GM12864 (cell line): Measurements from ENCODE around the gene CHFR.

ENCODE experiments used
- DNase-seq: peaks from one replicate; pipeline ENCODE4 v3.0.0-alpha.2; 2011; ENCODE audit warnings: low read depth
- H3K4me3 ChIP-seq: 2 replicates; pipeline ENCODE4 v1.5.1; 2011; ENCODE audit warnings: mild to moderate bottlenecking, low read depth, low read length, control low read depth
- TF ChIP-seq, protein P1 (sequence below): IDR thresholded peaks from 2 replicates; pipeline ENCODE4 v1.5.1; 2011; ENCODE audit warnings: low read depth, mild to moderate bottlenecking, moderate library complexity, low read length, control low read depth, inconsistent platforms; ENCODE audit errors: missing control alignments

The CHFR gene

DNA sequence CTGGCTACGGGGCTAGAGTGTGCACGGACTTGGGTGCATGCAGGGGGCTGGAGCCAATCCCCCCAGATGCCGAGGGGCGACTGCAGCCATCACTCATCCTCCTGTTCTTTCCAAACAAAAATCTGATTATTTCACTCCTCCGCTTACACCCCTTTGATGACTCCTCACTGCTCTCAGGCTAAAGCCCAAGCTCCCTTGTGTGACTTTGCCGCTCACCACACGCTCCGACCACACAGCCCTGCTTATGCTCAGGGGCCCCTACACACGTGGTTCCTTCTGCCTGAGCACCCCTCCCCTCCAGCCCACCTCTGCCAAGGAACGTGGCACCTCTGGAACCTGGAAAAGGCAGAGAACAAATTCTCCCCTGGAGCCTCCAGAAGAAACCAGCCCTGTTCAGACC lies 13.7 kb downstream of the CHFR start:
- DNase-seq: no peak

DNA sequence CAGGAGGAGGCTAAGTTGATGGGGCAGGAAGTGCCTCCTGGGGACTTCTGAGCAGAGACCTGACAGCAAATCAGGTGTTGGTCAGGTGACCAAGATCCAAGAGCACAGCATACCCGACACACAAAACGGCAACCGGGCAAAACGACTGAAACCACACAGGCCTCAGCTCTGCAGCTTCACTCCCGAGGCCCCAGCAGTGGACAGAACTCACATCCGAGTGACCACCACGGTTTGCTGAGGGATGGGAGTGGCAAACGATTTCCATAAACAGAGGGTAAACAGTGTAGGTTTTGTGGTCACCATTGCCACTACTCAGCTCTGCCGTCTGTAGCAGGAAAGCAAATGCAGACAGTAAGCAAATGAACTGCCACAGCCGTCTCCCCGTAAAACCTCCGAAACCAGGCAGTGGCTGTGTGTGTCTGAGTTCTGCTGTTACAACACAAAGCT lies 14.4 kb downstream of the CHFR start:
- no peak for DNase-seq
- no peak overlapping the region for H3K4me3 ChIP-seq
- TF ChIP-seq, protein P1, sequence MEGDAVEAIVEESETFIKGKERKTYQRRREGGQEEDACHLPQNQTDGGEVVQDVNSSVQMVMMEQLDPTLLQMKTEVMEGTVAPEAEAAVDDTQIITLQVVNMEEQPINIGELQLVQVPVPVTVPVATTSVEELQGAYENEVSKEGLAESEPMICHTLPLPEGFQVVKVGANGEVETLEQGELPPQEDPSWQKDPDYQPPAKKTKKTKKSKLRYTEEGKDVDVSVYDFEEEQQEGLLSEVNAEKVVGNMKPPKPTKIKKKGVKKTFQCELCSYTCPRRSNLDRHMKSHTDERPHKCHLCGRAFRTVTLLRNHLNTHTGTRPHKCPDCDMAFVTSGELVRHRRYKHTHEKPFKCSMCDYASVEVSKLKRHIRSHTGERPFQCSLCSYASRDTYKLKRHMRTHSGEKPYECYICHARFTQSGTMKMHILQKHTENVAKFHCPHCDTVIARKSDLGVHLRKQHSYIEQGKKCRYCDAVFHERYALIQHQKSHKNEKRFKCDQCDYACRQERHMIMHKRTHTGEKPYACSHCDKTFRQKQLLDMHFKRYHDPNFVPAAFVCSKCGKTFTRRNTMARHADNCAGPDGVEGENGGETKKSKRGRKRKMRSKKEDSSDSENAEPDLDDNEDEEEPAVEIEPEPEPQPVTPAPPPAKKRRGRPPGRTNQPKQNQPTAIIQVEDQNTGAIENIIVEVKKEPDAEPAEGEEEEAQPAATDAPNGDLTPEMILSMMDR: no peak

More for the DNA sequence above, 13.7 kb downstream of the CHFR start:
- TF ChIP-seq, protein P1: no peak
- H3K4me3 ChIP-seq: no peak overlapping the region

DNA sequence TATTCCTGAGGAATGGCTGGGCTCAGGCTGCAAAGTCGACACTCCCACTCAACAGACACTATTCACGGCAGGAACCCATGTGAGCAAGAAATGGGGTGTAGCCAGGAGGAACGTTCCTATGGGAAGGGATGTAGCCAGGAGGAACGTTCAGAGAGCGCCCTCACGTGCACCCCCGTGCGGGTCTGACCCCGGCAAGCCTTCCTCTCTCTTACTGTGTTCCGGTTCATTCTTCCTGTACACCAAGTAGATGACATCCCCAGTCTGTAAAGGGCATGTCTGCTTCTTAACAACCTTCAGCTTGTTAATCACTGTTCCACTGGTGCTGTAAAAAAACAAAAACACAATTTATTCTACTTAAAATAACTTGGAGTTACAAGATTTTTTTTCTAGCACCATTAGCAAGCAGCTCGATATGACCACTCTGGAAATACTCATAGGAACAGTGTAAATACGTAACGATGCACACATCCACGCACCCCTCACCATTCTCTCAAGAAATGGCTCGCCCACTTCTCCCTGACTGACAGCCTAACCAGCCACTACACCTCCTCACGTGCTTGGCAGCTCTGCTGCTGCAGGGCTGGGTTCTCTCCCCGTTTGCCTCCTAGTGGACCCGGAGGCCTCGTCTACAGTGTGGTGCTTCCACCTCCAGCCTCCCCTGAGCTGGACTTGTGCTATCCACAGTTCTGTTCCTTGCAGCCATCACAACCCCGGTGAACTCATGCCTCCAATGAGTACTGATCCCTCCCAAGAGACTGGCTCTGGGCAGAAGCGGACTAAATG lies 15.1 kb downstream of the CHFR start:
- TF ChIP-seq, protein P1: no peak
- no peak overlapping the region for H3K4me3 ChIP-seq
- no peak for DNase-seq

DNA sequence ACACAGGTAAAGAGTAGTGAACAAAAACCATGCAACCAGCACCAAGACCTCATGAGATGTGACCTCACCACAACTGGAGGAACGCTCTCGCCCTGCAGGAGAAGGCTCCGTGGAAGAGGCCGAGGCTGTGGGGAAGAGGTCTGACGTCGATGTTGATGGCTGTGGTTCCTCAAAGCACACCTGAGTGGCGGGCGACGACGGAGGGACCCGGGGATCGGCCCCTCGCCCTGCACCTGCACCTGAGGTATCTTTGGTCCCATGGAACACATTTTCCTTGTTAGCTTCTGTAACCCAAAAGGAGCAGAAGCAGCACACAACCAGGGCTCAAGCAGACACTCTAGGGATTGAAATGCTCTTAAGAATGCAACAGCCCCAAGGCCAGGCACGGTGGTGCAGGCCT lies 17.9 kb downstream of the CHFR start:
- TF ChIP-seq, protein P1: no peak
- DNase-seq: no peak

DNA sequence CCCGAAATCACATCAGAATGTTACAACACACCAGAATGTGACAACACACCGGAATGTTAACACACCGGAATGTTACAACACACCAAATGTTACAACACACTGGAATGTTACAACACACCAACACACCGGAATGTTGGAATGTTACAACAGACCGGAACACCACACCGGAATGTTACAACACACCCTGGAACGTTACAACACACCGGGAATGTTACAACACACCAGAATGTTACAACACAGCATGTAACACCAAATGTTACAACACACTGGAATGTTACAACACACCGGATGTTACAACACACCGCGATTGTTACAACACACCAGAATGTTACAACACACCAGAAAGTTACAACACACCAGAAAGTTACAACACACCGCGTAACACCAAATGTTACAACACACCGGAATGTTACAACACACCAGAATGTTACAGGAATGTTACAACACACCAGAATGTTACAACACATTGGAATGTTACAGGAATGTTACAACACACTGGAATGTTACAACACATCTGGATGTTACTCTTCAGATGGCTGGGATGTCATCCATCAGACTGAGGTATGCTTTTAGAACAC lies 21.1 kb downstream of the CHFR start:
- TF ChIP-seq, protein P1: no peak
- DNase-seq: no peak
- no peak overlapping the region for H3K4me3 ChIP-seq

More for the DNA sequence above, 17.9 kb downstream of the CHFR start:
- no peak overlapping the region for H3K4me3 ChIP-seq

DNA sequence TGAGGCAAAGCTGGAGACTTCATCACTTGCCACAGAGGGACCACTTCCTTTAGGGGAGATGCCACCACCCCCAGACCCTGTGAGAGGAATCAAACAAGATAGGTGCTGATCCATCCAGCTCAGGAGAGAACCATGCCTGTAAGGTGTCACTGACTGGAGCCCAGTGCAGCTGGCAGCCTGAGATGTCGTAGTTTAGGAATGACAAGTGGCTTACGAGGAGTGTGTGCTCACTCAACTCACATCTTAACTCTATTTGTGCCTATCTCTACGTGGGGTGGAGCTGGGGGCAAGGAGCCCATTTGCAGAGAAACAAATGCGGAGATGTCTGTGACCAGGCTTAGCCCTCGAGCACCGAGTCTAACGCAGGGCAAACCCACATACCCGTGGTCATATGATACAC lies 25.8 kb downstream of the CHFR start:
- H3K4me3 ChIP-seq: no peak overlapping the region
- TF ChIP-seq, protein P1: no peak
- DNase-seq: no peak
